ENCODE data around the gene CORO2B. TPM values are rescaled to one million over a fixed set of nuclear protein-coding genes. Genes with fewer than 3 reads are reported as not detected.

CORO2B gene
- polyA plus RNA-seq, 1 of the 3 experiments (the other 2 are of a cell fraction) = 3.6 TPM

DNA sequence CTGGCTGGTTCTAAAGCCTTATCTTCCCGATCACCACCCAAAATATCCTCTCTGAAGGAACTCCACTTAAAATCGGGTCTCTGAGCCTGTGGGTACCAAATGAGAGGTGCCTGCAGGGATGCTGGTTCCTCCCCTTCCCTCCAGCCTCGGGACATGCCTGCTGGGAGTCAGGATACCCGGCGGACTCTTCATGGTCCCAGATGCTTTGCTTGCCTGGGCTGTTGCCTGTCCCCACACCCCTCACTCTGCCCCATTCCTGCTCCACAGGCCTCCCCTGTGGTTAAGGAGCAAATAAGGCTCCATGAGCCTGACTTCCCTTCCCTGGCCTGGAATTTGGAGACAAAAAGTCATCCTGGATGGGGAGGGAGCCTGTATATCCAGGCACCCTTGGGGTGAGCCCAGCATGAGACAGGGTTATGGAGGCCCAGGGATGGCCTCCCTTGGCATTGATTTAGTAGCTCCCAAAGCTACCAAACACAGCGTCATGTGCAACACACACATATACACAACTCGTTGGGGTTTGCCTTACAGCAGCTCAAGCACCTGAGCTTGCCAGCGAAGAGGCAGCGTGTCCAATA lies 12.3 kb upstream of the CORO2B start:
- Histone ChIP-seq H3K9me3 (no peaks in the 10 kb centered on the region), H3F3A (replicated peaks; ENCODE audit: insufficient read depth) (no peaks in the 10 kb centered on the region), H3K79me2 (ENCODE audit: insufficient read depth) (no peaks in the 10 kb centered on the region), H3K4me3 (ENCODE audit: low read depth in 2 of 2, low read length in 1 of 2) (no peak overlapping the region), H3K4me2 (no peak overlapping the region), H3K9me2 (no peaks in the 10 kb centered on the region), H2AFZ (ENCODE audit: low read depth) (no peak overlapping the region), H3K4me1 (ENCODE audit: control insufficient read depth in 1 of 2, insufficient read depth in 2 of 2, low read depth in 1 of 2, low read length in 1 of 2) (no peaks in the 10 kb centered on the region), H3K9ac (no peak overlapping the region), H3K27ac (ENCODE audit: low read depth in 2 of 2, low read length in 1 of 2) (no peak overlapping the region), H3K27me3 (ENCODE audit: insufficient read depth) (no peaks in the 10 kb centered on the region), H3K36me3 (replicated peaks in 1 of 2; ENCODE audit: control insufficient read depth in 1 of 2, insufficient read depth in 2 of 2, low read length in 1 of 2) (no peaks in the 10 kb centered on the region), H4K20me1 (ENCODE audit: insufficient read depth) (no peaks in the 10 kb centered on the region)
- DNase-seq = no peak
- ChIA-PET POLR2A (no interaction called here), CTCF (interaction anchor here (1.3 to 14.0 kb wide), 3 partner anchors 12 to 109 kb away, joined by 3 to 293 read pairs (median 17); no protein-coding TSS in a partner anchor)
- 56% methylated on average over 6 of the region's 9 CpGs for WGBS (ENCODE audit: low lambda C conversion rate)
- no peak for TF ChIP-seq EP300 (IDR thresholded peaks at IDR 0.05; ENCODE audit: borderline replicate concordance in 1 of 2, low read depth in 1 of 2, low read length in 1 of 2)
- TF ChIP-seq, protein P1, sequence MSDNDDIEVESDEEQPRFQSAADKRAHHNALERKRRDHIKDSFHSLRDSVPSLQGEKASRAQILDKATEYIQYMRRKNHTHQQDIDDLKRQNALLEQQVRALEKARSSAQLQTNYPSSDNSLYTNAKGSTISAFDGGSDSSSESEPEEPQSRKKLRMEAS (IDR thresholded peaks at IDR 0.05; ENCODE audit: low read depth) = no peak
- TF ChIP-seq ELF1 (IDR thresholded peaks at IDR 0.05) = no peak
- no peak for TF ChIP-seq POLR2AphosphoS5 (IDR thresholded peaks at IDR 0.05; ENCODE audit: low read depth, low read length)
- no peak for TF ChIP-seq MXI1 (IDR thresholded peaks at IDR 0.05; ENCODE audit: low read depth, low read length)
- TF ChIP-seq, protein P2, sequence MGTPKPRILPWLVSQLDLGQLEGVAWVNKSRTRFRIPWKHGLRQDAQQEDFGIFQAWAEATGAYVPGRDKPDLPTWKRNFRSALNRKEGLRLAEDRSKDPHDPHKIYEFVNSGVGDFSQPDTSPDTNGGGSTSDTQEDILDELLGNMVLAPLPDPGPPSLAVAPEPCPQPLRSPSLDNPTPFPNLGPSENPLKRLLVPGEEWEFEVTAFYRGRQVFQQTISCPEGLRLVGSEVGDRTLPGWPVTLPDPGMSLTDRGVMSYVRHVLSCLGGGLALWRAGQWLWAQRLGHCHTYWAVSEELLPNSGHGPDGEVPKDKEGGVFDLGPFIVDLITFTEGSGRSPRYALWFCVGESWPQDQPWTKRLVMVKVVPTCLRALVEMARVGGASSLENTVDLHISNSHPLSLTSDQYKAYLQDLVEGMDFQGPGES (IDR thresholded peaks at IDR 0.05; ENCODE audit: low read depth, low read length) = no peak
- no peak for TF ChIP-seq SIN3A (IDR thresholded peaks at IDR 0.05; ENCODE audit: borderline replicate concordance, low read depth, low read length)
- TF ChIP-seq RXRA (IDR thresholded peaks at IDR 0.05; ENCODE audit: borderline replicate concordance, low read depth) = no peak
- TF ChIP-seq TAF1 (IDR thresholded peaks at IDR 0.05; ENCODE audit: borderline replicate concordance, low read depth, low read length) = no peak
- no peak for TF ChIP-seq GABPA (IDR thresholded peaks at IDR 0.05; ENCODE audit: low read depth)
- TF ChIP-seq, protein P3, sequence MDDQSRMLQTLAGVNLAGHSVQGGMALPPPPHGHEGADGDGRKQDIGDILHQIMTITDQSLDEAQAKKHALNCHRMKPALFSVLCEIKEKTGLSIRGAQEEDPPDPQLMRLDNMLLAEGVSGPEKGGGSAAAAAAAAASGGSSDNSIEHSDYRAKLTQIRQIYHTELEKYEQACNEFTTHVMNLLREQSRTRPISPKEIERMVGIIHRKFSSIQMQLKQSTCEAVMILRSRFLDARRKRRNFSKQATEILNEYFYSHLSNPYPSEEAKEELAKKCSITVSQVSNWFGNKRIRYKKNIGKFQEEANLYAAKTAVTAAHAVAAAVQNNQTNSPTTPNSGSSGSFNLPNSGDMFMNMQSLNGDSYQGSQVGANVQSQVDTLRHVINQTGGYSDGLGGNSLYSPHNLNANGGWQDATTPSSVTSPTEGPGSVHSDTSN (IDR thresholded peaks at IDR 0.05) = no peak
- TF ChIP-seq, protein P4, sequence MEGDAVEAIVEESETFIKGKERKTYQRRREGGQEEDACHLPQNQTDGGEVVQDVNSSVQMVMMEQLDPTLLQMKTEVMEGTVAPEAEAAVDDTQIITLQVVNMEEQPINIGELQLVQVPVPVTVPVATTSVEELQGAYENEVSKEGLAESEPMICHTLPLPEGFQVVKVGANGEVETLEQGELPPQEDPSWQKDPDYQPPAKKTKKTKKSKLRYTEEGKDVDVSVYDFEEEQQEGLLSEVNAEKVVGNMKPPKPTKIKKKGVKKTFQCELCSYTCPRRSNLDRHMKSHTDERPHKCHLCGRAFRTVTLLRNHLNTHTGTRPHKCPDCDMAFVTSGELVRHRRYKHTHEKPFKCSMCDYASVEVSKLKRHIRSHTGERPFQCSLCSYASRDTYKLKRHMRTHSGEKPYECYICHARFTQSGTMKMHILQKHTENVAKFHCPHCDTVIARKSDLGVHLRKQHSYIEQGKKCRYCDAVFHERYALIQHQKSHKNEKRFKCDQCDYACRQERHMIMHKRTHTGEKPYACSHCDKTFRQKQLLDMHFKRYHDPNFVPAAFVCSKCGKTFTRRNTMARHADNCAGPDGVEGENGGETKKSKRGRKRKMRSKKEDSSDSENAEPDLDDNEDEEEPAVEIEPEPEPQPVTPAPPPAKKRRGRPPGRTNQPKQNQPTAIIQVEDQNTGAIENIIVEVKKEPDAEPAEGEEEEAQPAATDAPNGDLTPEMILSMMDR (IDR thresholded peaks at IDR 0.05) = no peak
- TF ChIP-seq NRF1 (IDR thresholded peaks at IDR 0.05; ENCODE audit: low read depth, low read length) = no peak
- TF ChIP-seq, protein P5, sequence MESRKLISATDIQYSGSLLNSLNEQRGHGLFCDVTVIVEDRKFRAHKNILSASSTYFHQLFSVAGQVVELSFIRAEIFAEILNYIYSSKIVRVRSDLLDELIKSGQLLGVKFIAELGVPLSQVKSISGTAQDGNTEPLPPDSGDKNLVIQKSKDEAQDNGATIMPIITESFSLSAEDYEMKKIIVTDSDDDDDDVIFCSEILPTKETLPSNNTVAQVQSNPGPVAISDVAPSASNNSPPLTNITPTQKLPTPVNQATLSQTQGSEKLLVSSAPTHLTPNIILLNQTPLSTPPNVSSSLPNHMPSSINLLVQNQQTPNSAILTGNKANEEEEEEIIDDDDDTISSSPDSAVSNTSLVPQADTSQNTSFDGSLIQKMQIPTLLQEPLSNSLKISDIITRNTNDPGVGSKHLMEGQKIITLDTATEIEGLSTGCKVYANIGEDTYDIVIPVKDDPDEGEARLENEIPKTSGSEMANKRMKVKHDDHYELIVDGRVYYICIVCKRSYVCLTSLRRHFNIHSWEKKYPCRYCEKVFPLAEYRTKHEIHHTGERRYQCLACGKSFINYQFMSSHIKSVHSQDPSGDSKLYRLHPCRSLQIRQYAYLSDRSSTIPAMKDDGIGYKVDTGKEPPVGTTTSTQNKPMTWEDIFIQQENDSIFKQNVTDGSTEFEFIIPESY (IDR thresholded peaks at IDR 0.05; ENCODE audit: borderline replicate concordance, low read depth) = no peak
- TF ChIP-seq TCF12 (IDR thresholded peaks at IDR 0.05) = no peak
- TF ChIP-seq YY1 (IDR thresholded peaks at IDR 0.05; ENCODE audit: low read depth) = no peak
